Measurements from ENCODE around the gene DNER. TPM values are rescaled to one million over a fixed set of nuclear protein-coding genes. Genes with fewer than 3 reads are reported as not detected.

DNER gene
- total RNA-seq, 4 donors from 2014 or later = 1.9 to 24.7 (median 4.9) TPM

- TF ChIP-seq, protein P1, sequence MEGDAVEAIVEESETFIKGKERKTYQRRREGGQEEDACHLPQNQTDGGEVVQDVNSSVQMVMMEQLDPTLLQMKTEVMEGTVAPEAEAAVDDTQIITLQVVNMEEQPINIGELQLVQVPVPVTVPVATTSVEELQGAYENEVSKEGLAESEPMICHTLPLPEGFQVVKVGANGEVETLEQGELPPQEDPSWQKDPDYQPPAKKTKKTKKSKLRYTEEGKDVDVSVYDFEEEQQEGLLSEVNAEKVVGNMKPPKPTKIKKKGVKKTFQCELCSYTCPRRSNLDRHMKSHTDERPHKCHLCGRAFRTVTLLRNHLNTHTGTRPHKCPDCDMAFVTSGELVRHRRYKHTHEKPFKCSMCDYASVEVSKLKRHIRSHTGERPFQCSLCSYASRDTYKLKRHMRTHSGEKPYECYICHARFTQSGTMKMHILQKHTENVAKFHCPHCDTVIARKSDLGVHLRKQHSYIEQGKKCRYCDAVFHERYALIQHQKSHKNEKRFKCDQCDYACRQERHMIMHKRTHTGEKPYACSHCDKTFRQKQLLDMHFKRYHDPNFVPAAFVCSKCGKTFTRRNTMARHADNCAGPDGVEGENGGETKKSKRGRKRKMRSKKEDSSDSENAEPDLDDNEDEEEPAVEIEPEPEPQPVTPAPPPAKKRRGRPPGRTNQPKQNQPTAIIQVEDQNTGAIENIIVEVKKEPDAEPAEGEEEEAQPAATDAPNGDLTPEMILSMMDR (IDR thresholded peaks at IDR 0.05) = no peak
- TF ChIP-seq POLR2A (IDR thresholded peaks at IDR 0.05) = no peak
- Histone ChIP-seq H3K4me1 (peaks cover 0 to 6% of the 10 kb centered on the region in 2 donors), H3K27me3 (no peaks in the 10 kb centered on the region), H3K4me3 (no peak overlapping the region), H3K36me3 (no peaks in the 10 kb centered on the region), H3K9me3 (no peaks in the 10 kb centered on the region), H3K27ac (peak overlapping the region in 1 of 2 donors; percentile 87)
- DNase-seq = no peak
- intact Hi-C loops (cut with DNase I; ENCODE audit: low total_unique reads) = no loop called here
These were observed 303.4 kb downstream of the DNER start for GRCh38 chr2:229410946-229411345.

DNA sequence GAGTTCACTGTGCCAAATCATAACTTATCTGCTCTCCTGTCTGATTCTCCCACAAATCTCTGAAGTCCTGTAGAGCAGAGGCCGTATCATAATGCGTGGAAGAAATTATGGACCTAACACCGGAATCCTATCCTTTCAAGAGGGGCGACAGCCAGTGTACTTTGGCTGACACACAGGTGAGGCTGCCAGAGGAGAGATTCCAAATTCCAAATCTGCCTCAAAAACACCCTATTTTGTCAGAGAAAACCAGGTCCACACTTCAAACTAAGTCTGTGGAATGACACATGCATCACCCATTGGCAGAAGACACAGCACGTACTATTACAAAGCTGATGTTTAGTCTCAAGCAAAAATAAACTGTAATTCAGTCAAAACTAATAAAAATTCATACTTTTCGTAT, 304.1 kb downstream of the DNER start:
- Histone ChIP-seq H3K27ac (peak overlapping the region; percentile 87 to 96), H3K36me3 (no peaks in the 10 kb centered on the region), H3K4me1 (peaks cover 0 to 6% of the 10 kb centered on the region in 2 donors), H3K9me3 (no peaks in the 10 kb centered on the region), H3K27me3 (no peaks in the 10 kb centered on the region), H3K4me3 (no peak overlapping the region)
- no peak for DNase-seq
- no peak for TF ChIP-seq POLR2A (IDR thresholded peaks at IDR 0.05)
- TF ChIP-seq, protein P1 (IDR thresholded peaks at IDR 0.05) = no peak
- intact Hi-C loops (cut with DNase I; ENCODE audit: low total_unique reads) = no loop called here

DNA sequence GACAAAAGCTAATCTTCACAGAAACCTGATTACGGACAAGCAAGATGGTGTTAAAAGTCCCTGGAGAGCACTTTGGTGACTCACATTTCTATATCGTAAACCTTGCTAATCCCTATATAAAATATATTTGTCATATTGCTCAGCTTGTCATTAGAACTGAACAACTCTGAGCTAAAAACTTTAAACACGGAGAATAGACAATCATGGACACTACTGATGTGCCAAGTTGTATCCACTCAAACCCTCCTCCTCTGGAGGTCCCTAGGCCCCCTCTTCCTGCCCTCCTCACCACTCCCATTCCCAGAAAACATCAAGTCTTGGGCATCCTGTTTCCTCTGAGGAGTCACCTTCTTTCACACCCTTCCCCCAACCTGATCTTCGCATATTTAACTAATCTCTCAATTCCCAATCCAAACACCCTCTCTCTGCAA, 304.6 kb downstream of the DNER start:
- TF ChIP-seq, protein P1 (IDR thresholded peaks at IDR 0.05) = no peak
- TF ChIP-seq POLR2A (IDR thresholded peaks at IDR 0.05) = no peak
- peak overlapping the region; percentile 87 to 96 for H3K27ac ChIP-seq
- no peaks in the 10 kb centered on the region for H3K36me3 ChIP-seq
- H3K4me1 ChIP-seq = peaks cover 0 to 6% of the 10 kb centered on the region in 2 donors
- H3K9me3 ChIP-seq = no peaks in the 10 kb centered on the region
- no peaks in the 10 kb centered on the region for H3K27me3 ChIP-seq
- intact Hi-C loops (cut with DNase I; ENCODE audit: low total_unique reads) = no loop called here
- DNase-seq = no peak
- no peak overlapping the region for H3K4me3 ChIP-seq

- Histone ChIP-seq H3K9me3 (no peaks in the 10 kb centered on the region), H3K4me1 (peaks cover 0 to 6% of the 10 kb centered on the region in 2 donors), H3K4me3 (no peak overlapping the region), H3K36me3 (no peaks in the 10 kb centered on the region), H3K27me3 (no peaks in the 10 kb centered on the region), H3K27ac (peak overlapping the region; percentile 87 to 96)
- DNase-seq = no peak
- intact Hi-C loops (cut with DNase I; ENCODE audit: low total_unique reads) = no loop called here
- TF ChIP-seq POLR2A (IDR thresholded peaks at IDR 0.05) = no peak
- TF ChIP-seq, protein P1 (IDR thresholded peaks at IDR 0.05) = no peak
These were observed 305.4 kb downstream of the DNER start for GRCh38 chr2:229408962-229409361.

- Histone ChIP-seq H3K27ac (peak overlapping the region; percentile 87 to 96), H3K4me1 (peaks cover 0 to 6% of the 10 kb centered on the region in 2 donors), H3K27me3 (no peaks in the 10 kb centered on the region), H3K4me3 (no peak overlapping the region), H3K9me3 (no peaks in the 10 kb centered on the region), H3K36me3 (no peaks in the 10 kb centered on the region)
- peak; percentile 60 to 82 for DNase-seq
- intact Hi-C loops (cut with DNase I; ENCODE audit: low total_unique reads) = no loop called here
- no peak for TF ChIP-seq POLR2A (IDR thresholded peaks at IDR 0.05)
- TF ChIP-seq, protein P1 (IDR thresholded peaks at IDR 0.05) = no peak
These were observed 306.0 kb downstream of the DNER start for GRCh38 chr2:229408356-229408755.
